ACC112 (cell line): ENCODE measurements around the gene KDM1B.
A peak's percentile ranks its signal among the peaks of the same experiment; 100 is the strongest.
"Not testable (repeated sequence)": the region's sequence is repeated elsewhere in the genome, so short reads cannot be mapped to it uniquely, and the experiment has no call there.

Source experiments
- H2AFZ ChIP-seq: fragments of 200-600 bp; sonication (generic); one replicate; pipeline ENCODE4 v1.6.0; 2017; ENCODE audit warnings: antibody characterized with exemption, low read length; ENCODE audit not compliant: unreplicated experiment
- H3K27ac ChIP-seq: fragments of 200-600 bp; sonication (generic); 2 replicates; pipeline ENCODE4 v1.5.1; 2014; ENCODE audit warnings: low read depth, mild to moderate bottlenecking, antibody characterized with exemption, low read length, moderate library complexity
- H3K27me3 ChIP-seq: fragments of 200-600 bp; sonication (generic); 2 replicates; pipeline ENCODE4 v1.6.1; 2014; ENCODE audit warnings: mild to moderate bottlenecking, antibody characterized with exemption, low read length, moderate library complexity, mixed read lengths; ENCODE audit not compliant: insufficient read depth
- H3K36me3 ChIP-seq: fragments of 200-600 bp; sonication (generic); 2 replicates; pipeline ENCODE4 v1.6.1; 2016; ENCODE audit warnings: mild to moderate bottlenecking, antibody characterized with exemption, low read length, moderate library complexity, mixed read lengths; ENCODE audit not compliant: insufficient read depth
- H3K4me1 ChIP-seq: fragments of 200-600 bp; sonication (generic); one replicate; pipeline ENCODE4 v1.6.1; 2016; ENCODE audit warnings: low read length, mixed read lengths; ENCODE audit not compliant: insufficient read depth, unreplicated experiment, control insufficient read depth
- H3K4me3 ChIP-seq: fragments of 200-600 bp; sonication (generic); 2 replicates; pipeline ENCODE4 v1.5.1; 2014; ENCODE audit warnings: mild to moderate bottlenecking, low read depth, low read length
- H3K79me2 ChIP-seq: fragments of 200-600 bp; sonication (generic); one replicate; pipeline ENCODE4 v1.6.0; 2016; ENCODE audit warnings: low read length; ENCODE audit not compliant: control insufficient read depth, unreplicated experiment, insufficient read depth

The KDM1B gene

GRCh38 chr6:18227166-18227565, 71.9 kb downstream of the KDM1B start:
- not testable (repeated sequence) for H3K4me3 ChIP-seq, H3K27ac ChIP-seq, H3K4me1 ChIP-seq, H3K27me3 ChIP-seq, H2AFZ ChIP-seq
- H3K79me2 ChIP-seq, result peaks cover 11% of the 10 kb centered on the region
- H3K36me3 ChIP-seq, result peaks cover 40% of the 10 kb centered on the region

GRCh38 chr6:18228590-18228989, 73.4 kb downstream of the KDM1B start:
- Histone ChIP-seq H3K79me2 (peaks cover 17% of the 10 kb centered on the region), H3K36me3 (peaks cover 34% of the 10 kb centered on the region)
- not testable (repeated sequence) for H3K27me3 ChIP-seq, H3K27ac ChIP-seq, H3K4me1 ChIP-seq, H3K4me3 ChIP-seq, H2AFZ ChIP-seq

- H3K27ac ChIP-seq, H2AFZ ChIP-seq, H3K4me3 ChIP-seq, H3K4me1 ChIP-seq, H3K27me3 ChIP-seq: not testable (repeated sequence)
- Histone ChIP-seq H3K79me2 (peaks cover 37% of the 10 kb centered on the region), H3K36me3 (peaks cover 36% of the 10 kb centered on the region)
These were observed 76.6 kb downstream of the KDM1B start for GRCh38 chr6:18231856-18232255.

DNA sequence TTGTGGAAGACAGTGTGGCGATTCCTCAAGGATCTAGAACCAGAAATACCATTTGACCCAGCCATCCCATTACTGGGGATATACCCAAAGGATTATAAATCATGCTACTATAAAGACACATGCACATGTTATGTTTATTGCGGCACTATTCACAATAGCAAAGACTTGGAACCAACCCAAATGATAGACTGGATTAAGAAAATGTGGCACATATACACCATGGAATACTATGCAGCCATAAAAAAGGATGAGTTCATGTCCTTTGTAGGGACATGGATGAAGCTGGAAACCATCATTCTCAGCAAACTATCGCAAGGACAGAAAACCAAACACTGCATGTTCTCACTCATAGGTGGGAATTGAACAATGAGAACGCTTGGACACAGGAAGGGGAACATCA, 78.5 kb downstream of the KDM1B start:
- not testable (repeated sequence) for H3K27ac ChIP-seq, H3K4me3 ChIP-seq, H2AFZ ChIP-seq, H3K4me1 ChIP-seq, H3K27me3 ChIP-seq
- Histone ChIP-seq H3K36me3 (peaks cover 41% of the 10 kb centered on the region), H3K79me2 (peaks cover 41% of the 10 kb centered on the region)

- Histone ChIP-seq H3K79me2 (peaks cover 43% of the 10 kb centered on the region), H2AFZ (no peak overlapping the region), H3K4me3 (no peak overlapping the region), H3K4me1 (no peaks in the 10 kb centered on the region), H3K27me3 (no peaks in the 10 kb centered on the region), H3K36me3 (peaks cover 43% of the 10 kb centered on the region), H3K27ac (no peak overlapping the region)
These were observed 79.3 kb downstream of the KDM1B start for GRCh38 chr6:18234564-18234963.

DNA sequence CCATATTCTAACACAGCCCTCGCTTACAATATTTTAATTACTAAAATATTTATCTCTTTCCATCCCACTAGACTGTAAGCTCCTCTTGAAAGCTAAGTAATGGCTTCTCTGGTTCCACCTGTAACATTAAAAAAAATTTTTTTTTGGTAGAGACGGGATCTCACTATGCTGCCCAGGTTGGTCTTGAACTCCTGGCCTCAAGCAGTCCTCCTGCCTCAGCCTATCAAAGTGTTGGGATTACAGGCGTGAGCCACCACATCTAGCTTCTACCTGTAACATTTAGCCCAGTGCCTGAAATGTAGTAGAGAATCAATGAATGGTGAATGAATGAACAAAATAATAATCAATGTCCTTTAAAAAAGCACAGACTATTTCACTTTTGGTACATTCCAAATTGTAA, 80.3 kb downstream of the KDM1B start:
- Histone ChIP-seq H3K4me3 (no peak overlapping the region), H3K27me3 (no peaks in the 10 kb centered on the region), H3K27ac (no peak overlapping the region), H3K4me1 (no peaks in the 10 kb centered on the region), H2AFZ (no peak overlapping the region), H3K79me2 (peaks cover 50% of the 10 kb centered on the region), H3K36me3 (peaks cover 43% of the 10 kb centered on the region)

GRCh38 chr6:18237167-18237566, 81.9 kb downstream of the KDM1B start:
- Histone ChIP-seq H2AFZ (no peak overlapping the region), H3K79me2 (peaks cover 61% of the 10 kb centered on the region), H3K4me3 (no peak overlapping the region), H3K27me3 (no peaks in the 10 kb centered on the region), H3K27ac (peak overlapping the region; percentile 16; the same call in 1 of the 2 replicates), H3K4me1 (peaks cover 7% of the 10 kb centered on the region), H3K36me3 (peaks cover 53% of the 10 kb centered on the region)

- peaks cover 68% of the 10 kb centered on the region for H3K36me3 ChIP-seq
- H3K27me3 ChIP-seq, result no peaks in the 10 kb centered on the region
- peaks cover 61% of the 10 kb centered on the region for H3K79me2 ChIP-seq
- H3K4me1 ChIP-seq, result peaks cover 20% of the 10 kb centered on the region
- H3K27ac ChIP-seq, result no peak overlapping the region
- no peak overlapping the region for H3K4me3 ChIP-seq
- H2AFZ ChIP-seq, result no peak overlapping the region
These were observed 85.0 kb downstream of the KDM1B start for GRCh38 chr6:18240230-18240629.

GRCh38 chr6:18241208-18242038, 86.2 kb downstream of the KDM1B start:
- Histone ChIP-seq H3K79me2 (peaks cover 56% of the 10 kb centered on the region), H3K4me3 (no peak overlapping the region), H2AFZ (no peak overlapping the region), H3K27ac (peak overlapping the region; percentile 77), H3K4me1 (peaks cover 21% of the 10 kb centered on the region), H3K27me3 (no peaks in the 10 kb centered on the region), H3K36me3 (peaks cover 70% of the 10 kb centered on the region)

GRCh38 chr6:18242062-18242851, 87.0 kb downstream of the KDM1B start:
- Histone ChIP-seq H3K79me2 (peaks cover 55% of the 10 kb centered on the region), H3K27ac (peak overlapping the region; percentile 77), H2AFZ (no peak overlapping the region), H3K4me3 (no peak overlapping the region; the same call in 1 of the 2 replicates), H3K36me3 (peaks cover 63% of the 10 kb centered on the region), H3K4me1 (peaks cover 23% of the 10 kb centered on the region), H3K27me3 (no peaks in the 10 kb centered on the region)
